Gastroesophageal sphincter (tissue), 3 donors: ENCODE measurements around the gene DCDC2B.
A peak's percentile ranks its signal among the peaks of the same experiment; 100 is the strongest.

ENCODE experiments used
- POLR2A ChIP-seq, 2 donors: fragments of 450-650 bp; IDR thresholded peaks; one replicate each; pipeline ENCODE4 v1.6.1; 2017; ENCODE audit warnings: antibody characterized with exemption in 2 of 2, mild to moderate bottlenecking in 2 of 2, moderate library complexity in 1 of 2
- TF ChIP-seq, protein P1 (sequence below), 4 experiments: fragments of 200-600 bp in 2 of 4; fragments of 450-650 bp in 2 of 4; sonication (generic) in 1 of 4; IDR thresholded peaks; one replicate each; pipeline ENCODE4 v1.5.1; 2017 to 2019; ENCODE audit warnings: antibody characterized with exemption in 4 of 4, mild to moderate bottlenecking in 2 of 4, moderate library complexity in 2 of 4

DNA sequence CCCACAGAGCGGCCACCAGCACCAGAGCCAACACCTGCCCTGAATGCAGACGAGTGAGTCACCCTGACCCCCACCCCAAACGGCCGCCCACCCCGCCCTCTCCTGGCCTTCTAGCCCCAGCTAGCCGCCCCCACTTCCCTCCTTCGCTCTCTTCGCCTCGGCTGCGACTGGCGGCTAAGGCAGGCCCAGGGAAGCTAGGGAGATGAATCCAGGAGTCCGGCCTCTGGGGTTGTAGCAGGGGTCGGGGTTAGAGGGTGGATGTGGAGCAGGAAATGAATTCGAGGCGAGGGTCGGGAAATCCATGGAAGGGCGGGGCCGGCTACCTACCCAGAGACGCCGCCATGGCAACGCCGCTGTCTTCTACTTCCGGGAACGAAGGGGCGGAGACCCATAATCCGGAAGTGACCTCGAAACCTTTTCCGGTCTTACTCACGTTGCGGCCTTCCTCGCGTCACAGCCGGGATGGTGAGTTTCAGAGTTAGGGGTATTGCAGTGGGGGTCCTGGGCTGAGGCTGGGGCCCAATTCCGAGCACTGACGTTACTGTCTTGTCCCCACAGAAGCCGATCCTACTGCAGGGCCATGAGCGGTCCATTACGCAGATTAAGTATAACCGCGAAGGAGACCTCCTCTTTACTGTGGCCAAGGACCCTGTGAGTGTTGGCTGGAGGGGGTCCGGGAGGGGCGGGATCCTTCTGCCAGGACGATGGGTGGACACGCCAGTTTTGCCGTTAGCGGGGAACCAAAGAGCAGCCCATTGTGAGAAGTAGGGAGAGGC, 13.3 kb downstream of the DCDC2B start, which contains the start of the genes EIF3I and TMEM234:
- peak; percentile 62 to 65 for TF ChIP-seq POLR2A (IDR thresholded peaks at IDR 0.05)
- TF ChIP-seq, protein P1, sequence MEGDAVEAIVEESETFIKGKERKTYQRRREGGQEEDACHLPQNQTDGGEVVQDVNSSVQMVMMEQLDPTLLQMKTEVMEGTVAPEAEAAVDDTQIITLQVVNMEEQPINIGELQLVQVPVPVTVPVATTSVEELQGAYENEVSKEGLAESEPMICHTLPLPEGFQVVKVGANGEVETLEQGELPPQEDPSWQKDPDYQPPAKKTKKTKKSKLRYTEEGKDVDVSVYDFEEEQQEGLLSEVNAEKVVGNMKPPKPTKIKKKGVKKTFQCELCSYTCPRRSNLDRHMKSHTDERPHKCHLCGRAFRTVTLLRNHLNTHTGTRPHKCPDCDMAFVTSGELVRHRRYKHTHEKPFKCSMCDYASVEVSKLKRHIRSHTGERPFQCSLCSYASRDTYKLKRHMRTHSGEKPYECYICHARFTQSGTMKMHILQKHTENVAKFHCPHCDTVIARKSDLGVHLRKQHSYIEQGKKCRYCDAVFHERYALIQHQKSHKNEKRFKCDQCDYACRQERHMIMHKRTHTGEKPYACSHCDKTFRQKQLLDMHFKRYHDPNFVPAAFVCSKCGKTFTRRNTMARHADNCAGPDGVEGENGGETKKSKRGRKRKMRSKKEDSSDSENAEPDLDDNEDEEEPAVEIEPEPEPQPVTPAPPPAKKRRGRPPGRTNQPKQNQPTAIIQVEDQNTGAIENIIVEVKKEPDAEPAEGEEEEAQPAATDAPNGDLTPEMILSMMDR (IDR thresholded peaks at IDR 0.05) = no peak
